Glutamatergic neuron (in vitro differentiated cells): ENCODE results near the gene STYX. TPM values are rescaled to one million over a fixed set of nuclear protein-coding genes. Genes with fewer than 3 reads are reported as not detected.

Experiments used
- DNase-seq: peaks from one replicate; pipeline ENCODE4 v3.0.0; 2022
- H3K27ac Mint-ChIP-seq: one replicate; pipeline ENCODE4 v1.8.0; 2020; ENCODE audit warnings: mild to moderate bottlenecking, mixed read lengths, inconsistent platforms; ENCODE audit not compliant: unreplicated experiment
- H3K27me3 Mint-ChIP-seq: one replicate; pipeline ENCODE4 v1.8.0; 2020; ENCODE audit warnings: mild to moderate bottlenecking, moderate library complexity, mixed read lengths, inconsistent platforms; ENCODE audit not compliant: unreplicated experiment
- H3K36me3 Mint-ChIP-seq: one replicate; pipeline ENCODE4 v1.8.0; 2020; ENCODE audit warnings: mild to moderate bottlenecking, mixed read lengths, inconsistent platforms; ENCODE audit not compliant: unreplicated experiment
- H3K4me1 Mint-ChIP-seq: one replicate; pipeline ENCODE4 v1.8.0; 2020; ENCODE audit warnings: mild to moderate bottlenecking, low read depth, mixed read lengths, inconsistent platforms; ENCODE audit not compliant: unreplicated experiment
- H3K4me3 Mint-ChIP-seq: one replicate; pipeline ENCODE4 v1.8.0; 2020; ENCODE audit warnings: mild to moderate bottlenecking, mixed read lengths, inconsistent platforms; ENCODE audit not compliant: unreplicated experiment
- H3K9me3 Mint-ChIP-seq: one replicate; pipeline ENCODE4 v1.8.0; 2020; ENCODE audit warnings: mild to moderate bottlenecking, moderate library complexity, mixed read lengths, inconsistent platforms; ENCODE audit not compliant: unreplicated experiment
- CTCF ChIP-seq: fragments of 200-600 bp; sonication (generic); IDR thresholded peaks from one replicate; pipeline ENCODE4 v1.5.0; 2021; ENCODE audit not compliant: partially characterized antibody, unreplicated experiment
- total RNA-seq: library from RNA; stranded (reverse); fragmentation: NEBNext Ultra II Directional; extraction: Animal tissue kit (Norgen Biotek cat#: 25700); gene quantifications from one replicate; pipeline ENCODE4 v1.2.1, GENCODE V29; 2021; ENCODE audit not compliant: unreplicated experiment

The STYX gene
- total RNA-seq, 1 donor from 2014 or later = 5.5 TPM

- no peaks in the 10 kb centered on the region for H3K36me3 Mint-ChIP-seq
- peaks cover 2% of the 10 kb centered on the region for H3K27me3 Mint-ChIP-seq
- no peak overlapping the region for H3K4me3 Mint-ChIP-seq
- no peak overlapping the region for H3K27ac Mint-ChIP-seq
- H3K9me3 Mint-ChIP-seq = no peaks in the 10 kb centered on the region
- H3K4me1 Mint-ChIP-seq = peaks cover under 1% of the 10 kb centered on the region
- TF ChIP-seq CTCF = no peak
- no peak for DNase-seq
Observed at GRCh38 chr14:52824462-52824861, 94.5 kb downstream of the STYX start.

Other genes starting within 250 kb of the STYX start
- gene TXNDC16, start 177.7 kb upstream of the STYX start, total RNA-seq = 17.5 TPM
- 19.5 TPM for gene GPR137C, start 177.3 kb upstream of the STYX start, total RNA-seq
- 25.8 TPM for gene ERO1A, start 34.6 kb upstream of the STYX start, total RNA-seq
- 101 TPM for gene PSMC6, start 23.0 kb upstream of the STYX start, total RNA-seq
- 9.2 TPM for gene GNPNAT1, start 61.4 kb downstream of the STYX start, total RNA-seq
- gene FERMT2, start 220.9 kb downstream of the STYX start, total RNA-seq = 79.7 TPM